Fibroblast of upper back skin (primary cell): ENCODE results near the gene PFKM.

Experiments used
- DNase-seq: peaks from one replicate; pipeline ENCODE4 v3.0.0-alpha.2; 2013

PFKM gene

GRCh38 chr12:48191096-48191495 is 71.9 kb downstream of the PFKM start:
- DNase-seq, result no peak

DNA sequence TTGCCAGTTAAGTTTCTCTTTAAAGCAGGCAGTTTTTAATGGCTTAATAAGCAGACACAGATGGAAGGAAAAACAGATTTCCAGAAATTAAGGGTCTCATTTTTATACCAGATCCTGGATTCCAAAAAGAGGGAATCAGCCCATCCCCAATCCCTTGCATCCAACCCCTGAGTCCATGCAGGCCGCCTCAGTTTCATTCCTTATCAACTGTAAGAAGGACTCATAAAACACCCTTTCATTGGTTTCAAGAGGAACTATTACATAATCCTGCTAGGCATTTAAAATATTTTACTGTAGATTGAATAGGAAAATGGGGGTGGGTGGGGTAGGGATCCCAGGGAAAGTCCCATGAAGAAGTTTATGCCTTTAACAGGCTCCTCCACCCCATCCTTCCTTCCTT is 73.7 kb downstream of the PFKM start:
- no peak for DNase-seq

- no peak for DNase-seq
Observed at GRCh38 chr12:48193623-48194022, 74.5 kb downstream of the PFKM start.

DNA sequence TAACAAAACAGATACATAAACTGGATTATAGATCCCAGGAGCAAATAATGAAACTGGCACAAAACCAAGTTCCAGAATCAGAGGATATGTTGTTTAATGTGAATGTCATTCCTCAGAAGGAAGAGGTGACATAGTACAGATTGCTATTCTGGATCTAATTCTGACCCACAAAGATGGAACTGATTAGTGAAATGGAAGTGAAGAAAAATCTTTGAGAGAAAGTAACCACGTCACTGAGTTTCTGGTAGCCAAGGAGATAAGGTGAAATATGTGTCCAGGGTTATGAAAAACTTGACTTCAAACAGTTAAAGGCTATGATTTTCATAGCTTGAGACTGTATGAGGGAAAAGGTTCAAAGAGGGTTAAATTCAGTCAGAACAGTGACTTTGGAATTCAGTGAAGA is 75.6 kb downstream of the PFKM start:
- peak; percentile 65 for DNase-seq
